Prostate gland (tissue), 2 donors: ENCODE results near the gene DIAPH2. TPM values are rescaled to one million over a fixed set of nuclear protein-coding genes. Genes with fewer than 3 reads are reported as not detected.

ENCODE experiments used
- DNase-seq: peaks from one replicate; pipeline ENCODE4 v3.0.0-alpha.2; 2019; ENCODE audit warnings: low spot score
- H3K27ac ChIP-seq, 2 donors: fragments of 200-600 bp; sonication (generic); 2 replicates each; pipeline ENCODE4 v1.5.1; 2017 to 2019
- H3K27me3 ChIP-seq: fragments of 200-600 bp; sonication (generic); replicated peaks from 2 replicates; pipeline ENCODE4 v1.5.1; 2019; ENCODE audit not compliant: insufficient read depth
- H3K36me3 ChIP-seq, 2 donors: fragments of 200-600 bp; sonication (generic); 1 replicate in 1 of 2; 2 replicates in 1 of 2; pipeline versions ENCODE4 v1.5.1 to v1.8.1; 2017 to 2019
- H3K4me1 ChIP-seq: fragments of 200-600 bp; sonication (generic); replicated peaks from 2 replicates; pipeline ENCODE4 v1.5.1; 2019
- H3K4me3 ChIP-seq, 2 donors: fragments of 200-600 bp; sonication (generic); 2 replicates each; pipeline ENCODE4 v1.5.1; 2017 to 2019
- H3K9me3 ChIP-seq: fragments of 200-600 bp; sonication (generic); 2 replicates; pipeline ENCODE4 v1.5.1; 2017
- POLR2A ChIP-seq: fragments of 450-650 bp; IDR thresholded peaks from one replicate; pipeline ENCODE4 v1.6.1; 2016; ENCODE audit warnings: antibody characterized with exemption, mild to moderate bottlenecking
- POLR2AphosphoS5 ChIP-seq: sonication (generic); formaldehyde crosslinking; IDR thresholded peaks from one replicate; pipeline ENCODE4 v1.6.1; 2017; ENCODE audit warnings: antibody characterized with exemption
- WGBS: methylation state at CpG from one replicate; pipeline ENCODE4 v1.1.5; 2018; 5-methylcytosine and 5-hydroxymethylcytosine counted together
- intact Hi-C: fragments of 100-400 bp; cut with DNase I; formaldehyde crosslinking; loops from one replicate; pipeline ENCODE4 v1.14.2; 2022
- small RNA-seq, 2 donors: library from RNA; depleted of rRNA; stranded (forward); fragments of <200 nt; gene quantifications; one replicate each; pipeline ENCODE3, GENCODE V24; 2016
- total RNA-seq, 2 donors: library from RNA; depleted of rRNA; stranded (reverse); fragments of >200 nt; gene quantifications; one replicate each; pipeline ENCODE4 v1.1.0, GENCODE V29; 2016
- TF ChIP-seq, protein P1 (sequence below), 4 experiments: fragments of 200-600 bp in 2 of 4; fragments of 450-650 bp in 2 of 4; sonication (generic) in 2 of 4; IDR thresholded peaks; 1 replicate in 3 of 4; 2 replicates in 1 of 4; pipeline ENCODE4 v1.5.1; 2016 to 2019; ENCODE audit warnings: antibody characterized with exemption in 4 of 4, mild to moderate bottlenecking in 2 of 4, moderate library complexity in 2 of 4

The DIAPH2 gene
- total RNA-seq, 2 donors from 2014 or later, result 8.1 to 44.8 TPM

DNA sequence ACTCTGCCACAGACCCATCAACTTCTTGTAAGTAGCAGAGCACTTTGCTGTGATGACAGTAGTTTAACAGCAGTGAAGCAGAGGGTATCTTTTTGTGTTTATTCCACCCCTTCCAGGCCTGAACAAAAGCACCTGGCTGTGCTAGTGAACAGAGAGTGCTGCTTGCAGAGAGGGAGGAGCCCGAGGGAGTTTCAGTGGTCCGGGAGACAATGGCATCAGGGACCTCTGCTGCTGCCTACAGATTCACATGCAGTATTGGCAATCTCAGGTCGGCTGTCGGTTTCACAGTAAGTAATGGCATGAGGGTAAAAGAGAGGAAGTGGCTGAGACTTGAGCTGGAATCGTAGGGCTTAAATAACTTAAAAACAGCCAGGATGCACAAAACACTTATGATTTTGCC lies 954.9 kb downstream of the DIAPH2 start:
- Histone ChIP-seq H3K27me3 (no peaks in the 10 kb centered on the region), H3K9me3 (no peaks in the 10 kb centered on the region), H3K27ac (no peak overlapping the region), H3K4me1 (no peaks in the 10 kb centered on the region), H3K4me3 (no peak overlapping the region), H3K36me3 (no peaks in the 10 kb centered on the region)
- TF ChIP-seq POLR2AphosphoS5 (no peak), POLR2A (no peak)
- TF ChIP-seq, protein P1, sequence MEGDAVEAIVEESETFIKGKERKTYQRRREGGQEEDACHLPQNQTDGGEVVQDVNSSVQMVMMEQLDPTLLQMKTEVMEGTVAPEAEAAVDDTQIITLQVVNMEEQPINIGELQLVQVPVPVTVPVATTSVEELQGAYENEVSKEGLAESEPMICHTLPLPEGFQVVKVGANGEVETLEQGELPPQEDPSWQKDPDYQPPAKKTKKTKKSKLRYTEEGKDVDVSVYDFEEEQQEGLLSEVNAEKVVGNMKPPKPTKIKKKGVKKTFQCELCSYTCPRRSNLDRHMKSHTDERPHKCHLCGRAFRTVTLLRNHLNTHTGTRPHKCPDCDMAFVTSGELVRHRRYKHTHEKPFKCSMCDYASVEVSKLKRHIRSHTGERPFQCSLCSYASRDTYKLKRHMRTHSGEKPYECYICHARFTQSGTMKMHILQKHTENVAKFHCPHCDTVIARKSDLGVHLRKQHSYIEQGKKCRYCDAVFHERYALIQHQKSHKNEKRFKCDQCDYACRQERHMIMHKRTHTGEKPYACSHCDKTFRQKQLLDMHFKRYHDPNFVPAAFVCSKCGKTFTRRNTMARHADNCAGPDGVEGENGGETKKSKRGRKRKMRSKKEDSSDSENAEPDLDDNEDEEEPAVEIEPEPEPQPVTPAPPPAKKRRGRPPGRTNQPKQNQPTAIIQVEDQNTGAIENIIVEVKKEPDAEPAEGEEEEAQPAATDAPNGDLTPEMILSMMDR (IDR thresholded peaks at IDR 0.05), result no peak
- WGBS, result 12% methylated on average over 5 of the region's 5 CpGs
- intact Hi-C loops, result no loop called here
- no peak for DNase-seq

Small RNA genes lying within 50 kb of the gene (small RNA-seq; reads per million reads assigned to genes)
- gene RF00017, result 0 reads per million in 2 donors
- 0 reads per million in 2 donors for gene RF00019
- 0 reads per million in 2 donors for gene RN7SL74P

Other genes starting within 250 kb of the DIAPH2 start
- 1 to 10 TPM in 1 of 2 donors, under 1 TPM in 1; 0.82 to 1.8 TPM for gene RPA4, start 199.1 kb downstream of the DIAPH2 start, total RNA-seq